LNCaP clone FGC (cell line): Measurements from ENCODE around the gene CIB2.

Experiments
- DNase-seq: peaks from one replicate; pipeline ENCODE4 v3.0.0-alpha.2; 2011; ENCODE audit warnings: low read depth
- H3K4me3 ChIP-seq: 2 replicates; pipeline ENCODE4 v1.5.1; 2011; ENCODE audit warnings: mild to moderate bottlenecking, low read depth, low read length, control low read depth
- CTCF ChIP-seq: IDR thresholded peaks from 2 replicates; pipeline ENCODE4 v1.5.1; 2012; ENCODE audit warnings: mild to moderate bottlenecking; ENCODE audit not compliant: control insufficient read depth, insufficient read depth; ENCODE audit errors: extremely low read depth

The CIB2 gene

GRCh38 chr15:78149805-78150751, 18.8 kb upstream of the CIB2 start:
- no peak for TF ChIP-seq CTCF
- peak overlapping the region; percentile 65 for H3K4me3 ChIP-seq
- no peak for DNase-seq

- no peak for TF ChIP-seq CTCF
- peak; percentile 70 for DNase-seq
- peak within 1 kb of the TSS; percentile 65 for H3K4me3 ChIP-seq
These were observed 18.0 kb upstream of the CIB2 start, which contains the start of gene IDH3A for GRCh38 chr15:78149068-78149804. IDH3A (plus strand) TSS chr15:78149362; CDS start chr15:78149404, 42 bp downstream.

- peak overlapping the region; percentile 65 for H3K4me3 ChIP-seq
- TF ChIP-seq CTCF: no peak
- no peak for DNase-seq
These were observed 17.3 kb upstream of the CIB2 start for GRCh38 chr15:78148392-78149067.

DNA sequence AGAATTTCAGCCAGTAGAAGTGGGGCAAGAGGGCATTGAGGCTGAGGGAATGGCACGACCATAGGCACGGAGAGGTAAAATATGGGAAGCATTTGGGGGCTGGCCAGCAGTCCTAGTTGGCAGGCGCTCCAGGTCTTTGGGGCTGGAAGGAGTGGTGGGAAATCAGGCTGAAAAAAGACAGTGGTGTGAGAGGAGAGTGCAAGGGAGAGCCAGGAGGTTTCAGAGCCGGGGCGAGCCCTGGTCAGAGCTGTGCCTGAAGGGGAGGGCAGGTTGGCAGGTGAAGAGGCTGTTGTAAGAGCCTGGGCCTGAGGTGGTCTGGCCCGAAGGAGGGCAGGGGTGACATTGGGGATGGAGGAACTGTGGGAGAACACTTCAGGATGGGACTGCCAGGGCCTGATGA, 16.3 kb upstream of the CIB2 start:
- H3K4me3 ChIP-seq: no peak overlapping the region
- DNase-seq: no peak
- TF ChIP-seq CTCF: no peak

DNA sequence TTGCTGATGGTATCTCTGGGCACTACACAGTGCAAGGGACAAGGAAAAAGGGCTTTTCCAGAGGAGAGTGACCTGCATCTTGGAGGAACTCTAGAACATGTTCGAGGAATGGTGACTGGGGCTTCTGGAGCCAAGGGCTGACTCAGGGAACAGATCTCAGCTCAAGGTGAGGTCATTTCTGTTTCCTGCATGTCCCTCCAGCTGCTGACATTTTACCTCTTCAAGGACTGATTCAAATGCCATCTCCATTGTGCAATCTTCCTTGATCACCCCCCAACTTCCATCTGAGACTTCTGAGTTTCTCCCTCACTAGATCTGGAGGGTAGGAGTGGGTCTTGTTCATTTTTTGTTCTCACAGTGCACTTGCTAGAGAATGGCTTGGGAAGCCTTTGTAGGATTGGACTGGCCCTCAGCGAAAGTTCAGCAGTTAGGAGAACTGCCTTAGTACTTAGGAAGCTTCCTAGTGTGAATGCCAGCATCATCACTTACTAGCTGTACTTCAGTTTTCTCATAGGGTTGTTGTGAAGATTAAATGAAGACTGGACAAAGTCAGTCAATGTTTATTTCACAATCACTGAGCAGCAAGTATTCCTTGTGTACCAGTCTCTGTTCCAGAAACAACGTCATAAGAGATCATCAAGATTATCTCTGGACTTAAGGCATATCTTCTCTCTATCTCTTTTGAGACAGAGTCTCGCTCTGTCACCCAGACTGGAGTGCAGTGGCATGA, 15.3 kb upstream of the CIB2 start:
- DNase-seq: no peak
- H3K4me3 ChIP-seq: no peak overlapping the region
- TF ChIP-seq CTCF: no peak

- no peak overlapping the region for H3K4me3 ChIP-seq
- no peak for DNase-seq
- no peak for TF ChIP-seq CTCF
These were observed 11.1 kb upstream of the CIB2 start for GRCh38 chr15:78142332-78142731.
